OCI-LY3 (cell line): ENCODE results near the gene ZNF774.

Experiments
- EZH2phosphoT487 ChIP-seq: fragments of 200-600 bp; shearing (Covaris generic); IDR thresholded peaks from 2 replicates; pipeline ENCODE4 v1.6.1; 2018; ENCODE audit warnings: antibody characterized with exemption, mixed run types, low read depth
- TF ChIP-seq, protein P1 (sequence below): fragments of 200-600, 300-600 bp; sonication (generic); IDR thresholded peaks from 2 replicates; pipeline ENCODE4 v1.5.1; 2014; ENCODE audit warnings: antibody characterized with exemption, low read length, low read depth

- TF ChIP-seq, protein P1, sequence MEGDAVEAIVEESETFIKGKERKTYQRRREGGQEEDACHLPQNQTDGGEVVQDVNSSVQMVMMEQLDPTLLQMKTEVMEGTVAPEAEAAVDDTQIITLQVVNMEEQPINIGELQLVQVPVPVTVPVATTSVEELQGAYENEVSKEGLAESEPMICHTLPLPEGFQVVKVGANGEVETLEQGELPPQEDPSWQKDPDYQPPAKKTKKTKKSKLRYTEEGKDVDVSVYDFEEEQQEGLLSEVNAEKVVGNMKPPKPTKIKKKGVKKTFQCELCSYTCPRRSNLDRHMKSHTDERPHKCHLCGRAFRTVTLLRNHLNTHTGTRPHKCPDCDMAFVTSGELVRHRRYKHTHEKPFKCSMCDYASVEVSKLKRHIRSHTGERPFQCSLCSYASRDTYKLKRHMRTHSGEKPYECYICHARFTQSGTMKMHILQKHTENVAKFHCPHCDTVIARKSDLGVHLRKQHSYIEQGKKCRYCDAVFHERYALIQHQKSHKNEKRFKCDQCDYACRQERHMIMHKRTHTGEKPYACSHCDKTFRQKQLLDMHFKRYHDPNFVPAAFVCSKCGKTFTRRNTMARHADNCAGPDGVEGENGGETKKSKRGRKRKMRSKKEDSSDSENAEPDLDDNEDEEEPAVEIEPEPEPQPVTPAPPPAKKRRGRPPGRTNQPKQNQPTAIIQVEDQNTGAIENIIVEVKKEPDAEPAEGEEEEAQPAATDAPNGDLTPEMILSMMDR: no peak
- no peak for TF ChIP-seq EZH2phosphoT487
These were observed 53.0 kb downstream of the ZNF774 start for GRCh38 chr15:90405055-90405607.
